Measurements from ENCODE around the gene PICK1.

Gene PICK1

GRCh38 chr22:38067028-38067415 lies 9.8 kb downstream of the PICK1 start:
- TF ChIP-seq, protein P1, sequence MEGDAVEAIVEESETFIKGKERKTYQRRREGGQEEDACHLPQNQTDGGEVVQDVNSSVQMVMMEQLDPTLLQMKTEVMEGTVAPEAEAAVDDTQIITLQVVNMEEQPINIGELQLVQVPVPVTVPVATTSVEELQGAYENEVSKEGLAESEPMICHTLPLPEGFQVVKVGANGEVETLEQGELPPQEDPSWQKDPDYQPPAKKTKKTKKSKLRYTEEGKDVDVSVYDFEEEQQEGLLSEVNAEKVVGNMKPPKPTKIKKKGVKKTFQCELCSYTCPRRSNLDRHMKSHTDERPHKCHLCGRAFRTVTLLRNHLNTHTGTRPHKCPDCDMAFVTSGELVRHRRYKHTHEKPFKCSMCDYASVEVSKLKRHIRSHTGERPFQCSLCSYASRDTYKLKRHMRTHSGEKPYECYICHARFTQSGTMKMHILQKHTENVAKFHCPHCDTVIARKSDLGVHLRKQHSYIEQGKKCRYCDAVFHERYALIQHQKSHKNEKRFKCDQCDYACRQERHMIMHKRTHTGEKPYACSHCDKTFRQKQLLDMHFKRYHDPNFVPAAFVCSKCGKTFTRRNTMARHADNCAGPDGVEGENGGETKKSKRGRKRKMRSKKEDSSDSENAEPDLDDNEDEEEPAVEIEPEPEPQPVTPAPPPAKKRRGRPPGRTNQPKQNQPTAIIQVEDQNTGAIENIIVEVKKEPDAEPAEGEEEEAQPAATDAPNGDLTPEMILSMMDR (IDR thresholded peaks at IDR 0.05; ENCODE audit: extremely low read depth, insufficient read depth, missing control alignments) = no peak
- in situ Hi-C loops (cut with MboI; ENCODE audit: low pct_unique_long_range_greater_than_20kb, low sequenced_read_pairs, unreplicated experiment) = no loop called here
- no peak for DNase-seq (ENCODE audit: low spot score)

DNA sequence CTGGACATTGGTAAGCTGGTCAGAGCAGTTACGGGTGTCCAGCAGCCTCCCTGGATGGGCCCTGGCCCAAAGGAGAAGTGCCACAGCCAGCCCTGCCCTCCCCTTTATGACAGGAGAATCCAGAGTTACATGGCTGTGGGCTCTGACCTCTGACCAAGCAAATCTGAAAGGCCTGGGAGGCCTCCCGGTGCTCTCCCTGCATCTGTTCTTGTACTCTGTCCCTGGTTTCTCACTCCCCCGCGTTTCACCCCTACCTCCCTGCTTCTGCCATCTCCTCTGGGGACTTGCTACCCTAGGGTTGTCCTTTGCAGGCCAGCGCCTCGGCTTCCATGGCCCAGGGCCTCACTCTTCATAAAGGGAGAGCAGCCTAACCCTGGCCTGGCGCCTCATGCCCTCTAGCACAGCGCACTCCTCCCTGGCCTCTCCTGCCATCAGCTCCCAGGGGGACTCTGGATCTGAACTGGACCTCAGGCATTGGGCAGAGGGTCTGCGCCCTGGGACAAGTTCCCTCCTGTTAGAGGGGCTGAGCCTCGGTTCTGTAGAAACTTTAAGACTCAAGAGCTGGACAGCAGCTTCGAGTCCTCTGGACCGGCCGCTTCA lies 10.7 kb downstream of the PICK1 start:
- TF ChIP-seq, protein P1 (IDR thresholded peaks at IDR 0.05; ENCODE audit: extremely low read depth, insufficient read depth, missing control alignments) = no peak
- in situ Hi-C loops (cut with MboI; ENCODE audit: low pct_unique_long_range_greater_than_20kb, low sequenced_read_pairs, unreplicated experiment) = no loop called here
- DNase-seq (ENCODE audit: low spot score) = no peak

- no peak for DNase-seq (ENCODE audit: low spot score)
- in situ Hi-C loops (cut with MboI; ENCODE audit: low pct_unique_long_range_greater_than_20kb, low sequenced_read_pairs, unreplicated experiment) = no loop called here
- TF ChIP-seq, protein P1 (IDR thresholded peaks at IDR 0.05; ENCODE audit: extremely low read depth, insufficient read depth, missing control alignments) = no peak
These were observed 11.6 kb downstream of the PICK1 start for GRCh38 chr22:38068641-38069371.

DNA sequence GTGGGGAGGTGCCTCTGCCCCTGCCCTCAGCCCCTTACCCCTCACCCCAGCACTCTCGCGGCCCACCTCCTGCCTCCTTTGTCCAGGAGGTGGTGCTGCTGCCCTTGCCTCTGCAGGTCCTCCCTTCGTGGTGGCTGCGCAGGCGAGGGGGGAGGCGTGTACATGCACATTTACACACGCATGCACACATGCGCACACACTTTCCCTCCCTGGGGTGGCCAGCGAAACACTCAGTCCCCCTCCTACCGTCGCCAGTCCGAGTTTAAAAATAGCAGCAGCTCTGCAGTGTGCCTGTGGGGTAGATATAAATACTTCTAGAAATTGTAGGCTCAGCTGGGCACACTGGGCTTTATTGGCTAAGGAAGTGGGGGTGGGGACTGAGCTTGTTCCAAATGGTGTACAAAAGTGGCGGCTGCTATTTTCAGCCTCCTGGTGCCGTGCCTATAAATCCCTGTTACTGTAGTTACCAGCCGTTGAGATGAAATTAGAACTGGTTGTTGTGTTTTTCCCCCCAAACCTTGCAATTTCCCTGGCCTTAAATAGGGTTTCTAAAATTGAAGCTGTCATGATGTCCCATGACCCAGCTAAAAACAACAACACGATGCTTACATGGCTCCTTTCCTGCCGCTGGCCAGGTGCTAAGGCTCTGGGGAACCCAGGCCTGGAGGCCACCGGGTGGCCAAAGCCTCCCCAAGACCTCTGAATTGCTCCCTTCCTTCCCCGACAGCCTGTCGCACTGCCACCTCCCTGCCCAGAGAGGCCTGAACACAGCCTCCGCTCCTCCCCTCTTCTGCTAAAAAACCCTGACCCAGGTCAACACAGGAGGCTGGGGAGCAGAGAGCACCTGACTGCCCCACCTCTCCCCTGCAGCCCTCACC lies 12.4 kb downstream of the PICK1 start:
- TF ChIP-seq, protein P1 (IDR thresholded peaks at IDR 0.05; ENCODE audit: extremely low read depth, insufficient read depth, missing control alignments) = peak; percentile 34
- in situ Hi-C loops (cut with MboI; ENCODE audit: low pct_unique_long_range_greater_than_20kb, low sequenced_read_pairs, unreplicated experiment) = no loop called here
- no peak for DNase-seq (ENCODE audit: low spot score)

DNA sequence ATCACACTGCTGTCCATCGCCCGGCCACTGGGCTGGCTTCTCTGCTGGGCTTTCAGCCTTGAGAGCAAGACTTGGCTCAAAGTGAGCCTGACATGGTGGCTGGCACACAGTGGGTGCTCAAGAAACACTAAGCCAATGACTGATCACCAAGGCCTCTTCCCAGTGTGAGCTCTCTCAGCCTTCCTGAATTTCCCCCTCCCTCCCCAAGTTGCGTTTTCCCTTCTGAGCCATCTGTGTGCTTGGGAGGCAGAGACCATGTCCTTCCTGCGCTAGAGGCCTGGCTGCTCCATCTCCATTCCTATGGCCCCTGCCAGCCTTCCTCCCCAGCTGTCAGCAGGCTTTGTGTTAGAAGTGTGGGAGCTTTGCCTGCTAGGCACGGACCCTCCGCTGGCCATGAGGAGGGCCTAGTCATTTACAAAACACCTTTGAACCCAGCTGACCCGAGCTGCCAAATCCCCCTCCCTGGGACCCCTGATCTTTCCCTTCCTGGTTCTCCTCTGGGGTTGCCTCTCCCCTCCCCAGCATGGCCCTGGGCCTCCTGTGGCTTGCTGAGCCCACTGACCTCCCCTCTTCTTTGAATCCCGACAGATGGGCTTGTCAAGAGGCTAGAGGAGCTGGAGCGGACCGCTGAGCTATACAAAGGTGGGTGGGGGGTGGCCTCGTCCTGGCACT lies 13.2 kb downstream of the PICK1 start:
- TF ChIP-seq, protein P1 (IDR thresholded peaks at IDR 0.05; ENCODE audit: extremely low read depth, insufficient read depth, missing control alignments) = no peak
- no peak for DNase-seq (ENCODE audit: low spot score)
- in situ Hi-C loops (cut with MboI; ENCODE audit: low pct_unique_long_range_greater_than_20kb, low sequenced_read_pairs, unreplicated experiment) = no loop called here
